ENCODE results near the gene CCDC170.

CCDC170 gene

DNA sequence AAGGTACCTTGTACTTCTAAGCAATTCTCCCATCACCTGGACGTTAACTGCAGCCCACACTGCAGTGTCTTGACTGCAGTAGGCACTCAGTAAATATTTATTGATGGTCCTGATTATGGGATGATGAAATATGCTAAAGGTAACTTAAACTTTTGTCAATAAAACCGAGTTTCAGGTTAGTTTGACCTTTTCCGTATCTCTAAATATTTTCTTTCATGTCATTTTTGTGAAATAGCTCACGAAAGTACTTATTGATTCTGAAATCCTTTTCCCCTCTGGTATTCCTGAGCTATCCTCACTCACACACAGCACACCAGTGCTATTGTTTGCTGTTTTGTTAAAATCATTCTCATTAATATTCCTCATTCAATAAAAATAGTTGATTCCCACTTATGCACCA lies 164.3 kb downstream of the CCDC170 start:
- no peak for DNase-seq (ENCODE audit: low read depth)

DNA sequence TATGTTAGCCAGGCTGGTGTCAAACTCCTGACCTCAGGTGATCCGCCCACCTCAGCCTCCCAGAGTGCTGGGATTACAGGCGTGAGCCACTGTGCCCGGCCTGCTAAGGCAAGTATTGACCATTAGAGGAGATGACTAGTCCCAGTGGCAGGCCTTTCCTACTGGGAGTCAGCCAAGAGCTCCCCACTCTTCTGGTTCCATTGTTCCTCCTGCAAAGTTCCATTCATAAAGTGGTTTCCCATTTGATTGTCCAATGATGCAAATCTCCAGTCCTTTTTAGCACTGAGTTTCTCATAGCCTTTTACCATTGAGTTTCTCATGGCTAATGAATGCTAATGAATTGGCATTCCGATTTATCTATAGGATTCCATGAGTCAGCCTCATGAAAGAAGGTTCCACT lies 165.4 kb downstream of the CCDC170 start:
- DNase-seq (ENCODE audit: low read depth), result no peak

DNA sequence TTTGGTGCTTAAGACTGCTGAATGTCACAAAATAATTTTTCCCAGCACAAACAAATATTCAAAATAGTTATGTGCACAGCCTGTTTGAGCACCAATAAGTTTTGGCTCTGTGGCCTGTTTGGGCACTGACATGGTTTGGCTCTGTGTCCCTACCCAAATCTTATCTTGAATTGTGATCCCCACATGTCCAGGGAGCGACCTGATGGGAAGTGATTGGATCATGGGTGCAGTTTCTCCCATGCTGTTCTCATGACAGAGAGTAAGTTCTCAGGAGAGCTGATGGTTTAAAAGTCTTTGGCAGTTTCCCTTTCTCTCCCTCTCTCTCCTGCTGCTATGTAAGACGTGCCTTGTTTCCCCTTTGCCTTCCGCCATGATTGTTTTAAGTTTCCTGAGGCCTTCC lies 167.7 kb downstream of the CCDC170 start:
- DNase-seq (ENCODE audit: low read depth), result no peak

DNA sequence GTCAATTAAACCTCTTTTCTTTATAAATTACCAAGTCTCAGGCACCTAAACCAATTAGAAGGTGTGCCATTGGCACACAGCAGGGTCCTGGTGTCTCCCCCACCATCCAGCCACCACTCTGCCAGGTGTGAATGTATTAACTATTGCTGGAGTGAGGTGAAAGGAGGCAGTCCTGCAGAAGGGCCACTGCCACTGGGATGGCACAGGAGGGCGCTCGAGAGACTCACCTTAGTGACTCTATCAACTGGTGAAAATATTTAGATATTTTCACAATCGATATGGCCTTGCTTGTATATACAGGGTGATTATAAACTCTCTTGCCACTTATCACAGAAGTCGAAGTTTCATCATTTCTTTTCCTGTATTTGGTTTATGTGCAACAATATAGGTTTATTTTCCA lies 168.1 kb downstream of the CCDC170 start:
- DNase-seq (ENCODE audit: low read depth), result no peak

DNA sequence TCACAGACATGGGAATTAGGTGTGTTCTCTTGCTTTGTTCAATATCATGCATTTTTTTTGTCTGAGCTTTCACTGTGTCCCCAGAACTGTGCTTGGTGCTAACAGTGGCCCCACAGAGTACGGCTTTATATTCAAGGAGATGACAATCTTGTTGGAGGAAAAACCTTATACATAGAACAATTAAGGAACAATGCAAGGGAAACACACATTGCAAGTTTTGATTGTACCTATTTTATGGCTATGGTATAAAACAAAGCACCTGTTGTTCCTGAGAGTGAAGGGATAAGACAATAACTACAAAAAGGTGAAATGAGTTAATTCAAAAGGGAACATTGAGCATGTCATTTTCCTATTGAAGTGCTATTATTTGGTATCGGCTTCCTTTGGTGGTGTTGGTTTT lies 169.7 kb downstream of the CCDC170 start:
- no peak for DNase-seq (ENCODE audit: low read depth)

DNA sequence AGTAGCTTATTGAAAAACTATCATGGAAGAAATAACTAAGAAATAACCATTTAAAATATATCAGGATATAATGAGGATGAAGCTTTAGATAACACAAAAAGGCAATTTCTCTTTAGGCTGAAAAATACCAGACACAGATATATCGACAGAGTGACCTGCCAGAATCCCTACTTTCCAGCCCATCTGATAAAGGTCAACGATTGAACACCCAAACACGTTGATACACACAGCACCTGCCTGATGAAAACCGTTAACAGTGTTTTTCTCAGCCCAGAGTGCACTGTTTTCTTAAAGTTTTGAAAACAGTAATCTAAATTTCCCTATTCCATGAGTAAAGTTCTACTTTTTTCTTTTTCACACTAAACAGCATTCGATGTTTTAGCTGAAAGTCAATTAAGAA lies 170.6 kb downstream of the CCDC170 start:
- DNase-seq (ENCODE audit: low read depth), result no peak

DNA sequence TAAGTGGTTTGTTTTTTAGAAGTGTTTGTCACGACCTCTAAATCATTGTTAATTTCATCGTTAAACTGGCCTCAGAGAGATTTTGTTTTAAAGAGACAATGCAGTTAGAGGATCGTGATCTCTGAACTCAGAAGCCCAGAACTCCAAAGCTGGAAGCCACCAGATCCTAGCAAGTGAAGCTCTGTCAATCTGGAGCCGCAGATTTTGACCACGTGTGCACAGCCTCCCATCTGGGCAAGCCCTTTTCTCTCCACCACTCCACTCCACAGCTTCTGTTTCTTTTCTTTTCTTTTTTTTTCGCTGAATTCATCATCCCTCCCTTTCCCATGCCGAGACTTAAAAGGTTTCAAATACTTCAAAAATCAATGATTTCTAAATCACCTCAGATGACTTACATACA lies 171.5 kb downstream of the CCDC170 start:
- no peak for DNase-seq (ENCODE audit: low read depth)

DNA sequence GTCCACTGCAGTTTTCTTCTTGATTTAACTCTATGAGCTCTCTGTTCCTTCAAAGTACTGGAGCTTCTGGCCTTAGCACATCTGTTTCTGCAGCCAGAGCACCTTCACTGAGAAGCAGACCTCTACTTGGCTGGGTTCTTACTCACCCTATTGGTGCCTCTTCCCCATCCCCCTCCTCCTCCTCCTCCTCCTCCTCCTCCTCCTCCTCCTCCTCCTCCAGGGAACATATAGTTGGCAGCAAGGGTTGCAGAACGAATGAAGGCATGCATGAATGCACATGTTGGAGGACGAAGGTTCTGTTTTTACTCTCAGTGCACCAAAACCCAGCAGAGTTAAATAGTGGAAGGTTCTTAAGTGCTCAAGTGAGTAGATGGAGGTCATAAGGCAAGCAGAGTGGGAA lies 172.7 kb downstream of the CCDC170 start:
- DNase-seq (ENCODE audit: low read depth), result no peak

DNA sequence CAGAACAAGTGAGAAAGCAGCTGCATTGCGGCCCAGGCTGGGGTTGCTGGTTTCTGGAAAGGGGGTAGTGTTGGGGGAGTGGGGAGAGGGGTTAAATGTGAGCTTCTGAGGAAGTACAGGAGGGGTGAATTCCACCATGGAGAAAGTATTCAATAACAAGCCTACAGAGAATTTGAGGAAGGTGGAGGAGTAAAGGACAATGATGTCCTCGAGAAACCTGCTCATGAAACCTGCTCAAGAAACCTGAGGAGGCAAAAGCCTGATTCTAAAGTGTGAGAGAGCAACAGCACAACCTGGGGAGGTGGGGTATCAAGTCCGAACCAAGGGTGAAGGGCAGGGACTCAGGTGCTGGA lies 175.4 kb downstream of the CCDC170 start:
- DNase-seq (ENCODE audit: low read depth), result no peak

DNA sequence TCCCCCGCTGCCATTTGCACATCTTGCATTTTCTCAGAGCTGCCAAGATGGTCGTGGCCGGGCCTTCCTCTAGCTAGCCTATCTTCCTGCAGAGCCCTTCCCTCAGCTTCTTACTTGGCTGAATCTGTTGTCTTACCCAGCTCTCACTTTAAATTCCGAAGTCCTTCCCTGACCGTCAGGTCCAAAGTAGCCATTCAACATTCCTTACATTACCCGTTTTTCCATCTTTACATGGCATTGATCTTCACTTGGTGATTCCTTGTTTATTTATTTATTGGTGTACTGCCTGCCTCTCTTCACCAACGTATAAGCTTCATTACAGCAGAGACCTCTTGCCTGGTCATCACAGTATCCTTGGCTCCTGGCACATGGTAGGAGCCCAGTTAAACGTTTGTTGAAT lies 176.3 kb downstream of the CCDC170 start:
- no peak for DNase-seq (ENCODE audit: low read depth)

Measured in T-helper 22 cell (primary cell).